ENCODE results near the gene HNRNPAB. TPM values are rescaled to one million over a fixed set of nuclear protein-coding genes. Genes with fewer than 3 reads are reported as not detected.

Gene HNRNPAB
- total RNA-seq, 1 experiment from 2014 or later: 547 TPM

DNA sequence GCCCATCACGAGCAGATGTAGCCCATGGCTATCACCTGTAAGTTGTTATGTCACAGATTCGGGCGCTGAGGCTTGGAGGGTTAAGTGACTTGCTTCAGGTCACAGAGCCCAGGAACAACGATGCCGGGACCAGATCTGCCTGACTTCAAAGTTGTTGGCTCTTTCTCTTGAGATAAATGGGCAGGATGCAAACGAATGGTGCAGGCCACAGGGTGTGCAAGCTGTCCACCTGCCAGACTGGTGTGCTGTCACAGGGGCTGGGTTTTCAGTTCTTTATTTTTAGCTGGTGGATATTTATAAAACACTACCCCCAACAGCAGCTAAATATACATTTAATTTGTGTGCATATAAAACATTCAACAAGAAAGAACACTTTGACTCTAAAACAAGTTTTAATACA, 45.9 kb downstream of the HNRNPAB start:
- no peak overlapping the region for H2BK12ac ChIP-seq (ENCODE audit: insufficient read length, low read depth, low read length)
- no peaks in the 10 kb centered on the region for H3K79me1 ChIP-seq (ENCODE audit: insufficient read depth, low read depth, low read length, poor library complexity, severe bottlenecking)
- H3K18ac ChIP-seq (ENCODE audit: insufficient read length, low read depth, low read length): no peak overlapping the region
- no peak overlapping the region for H3K4ac ChIP-seq (ENCODE audit: low read depth, low read length)
- H3K23ac ChIP-seq (ENCODE audit: insufficient read length, low read depth, low read length): no peak overlapping the region
- no peak overlapping the region for H2BK15ac ChIP-seq (ENCODE audit: low read depth, low read length)
- H3K79me2 ChIP-seq (ENCODE audit: insufficient read depth, low read length): no peaks in the 10 kb centered on the region; the same call in 1 of the 2 replicates
- no peaks in the 10 kb centered on the region for H3K9me3 ChIP-seq (ENCODE audit: control insufficient read depth, low read depth, low read length)
- Mint-ChIP-seq H3K4me3 (no peak overlapping the region), H3K27ac (no peak overlapping the region), H3K9me3 (no peaks in the 10 kb centered on the region), H3K27me3 (ENCODE audit: low read depth) (peaks cover 12% of the 10 kb centered on the region), H3K4me1 (peaks cover 3 to 7% of the 10 kb centered on the region in 2 experiments), H3K36me3 (ENCODE audit: insufficient read depth in 1 of 3, low read depth in 3 of 3) (no peaks in the 10 kb centered on the region)
- H3K56ac ChIP-seq (ENCODE audit: insufficient read length, low read depth, low read length): no peak overlapping the region
- H2AFZ ChIP-seq (ENCODE audit: low read length): no peak overlapping the region
- no peak overlapping the region for H3K27ac ChIP-seq (ENCODE audit: insufficient read length, low read depth, low read length)
- H4K5ac ChIP-seq (ENCODE audit: insufficient read length, low read depth, low read length): no peak overlapping the region
- no peak overlapping the region for H3T11ph ChIP-seq (ENCODE audit: low read length)
- TF ChIP-seq, protein P1, sequence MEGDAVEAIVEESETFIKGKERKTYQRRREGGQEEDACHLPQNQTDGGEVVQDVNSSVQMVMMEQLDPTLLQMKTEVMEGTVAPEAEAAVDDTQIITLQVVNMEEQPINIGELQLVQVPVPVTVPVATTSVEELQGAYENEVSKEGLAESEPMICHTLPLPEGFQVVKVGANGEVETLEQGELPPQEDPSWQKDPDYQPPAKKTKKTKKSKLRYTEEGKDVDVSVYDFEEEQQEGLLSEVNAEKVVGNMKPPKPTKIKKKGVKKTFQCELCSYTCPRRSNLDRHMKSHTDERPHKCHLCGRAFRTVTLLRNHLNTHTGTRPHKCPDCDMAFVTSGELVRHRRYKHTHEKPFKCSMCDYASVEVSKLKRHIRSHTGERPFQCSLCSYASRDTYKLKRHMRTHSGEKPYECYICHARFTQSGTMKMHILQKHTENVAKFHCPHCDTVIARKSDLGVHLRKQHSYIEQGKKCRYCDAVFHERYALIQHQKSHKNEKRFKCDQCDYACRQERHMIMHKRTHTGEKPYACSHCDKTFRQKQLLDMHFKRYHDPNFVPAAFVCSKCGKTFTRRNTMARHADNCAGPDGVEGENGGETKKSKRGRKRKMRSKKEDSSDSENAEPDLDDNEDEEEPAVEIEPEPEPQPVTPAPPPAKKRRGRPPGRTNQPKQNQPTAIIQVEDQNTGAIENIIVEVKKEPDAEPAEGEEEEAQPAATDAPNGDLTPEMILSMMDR (conservative IDR thresholded peaks at IDR 0.05): no peak
- H2BK5ac ChIP-seq (ENCODE audit: insufficient read length, low read length): no peak overlapping the region
- H3K4me2 ChIP-seq (ENCODE audit: insufficient read depth, insufficient read length, low read length): no peak overlapping the region
- H3K9ac ChIP-seq (ENCODE audit: extremely low read depth, insufficient read length, low read length): no peak overlapping the region
- WGBS (ENCODE audit: extremely low coverage, insufficient read length, low lambda C conversion rate): no CpG with 5 or more reads among the region's 6 CpGs
- H4K8ac ChIP-seq (replicated peaks; ENCODE audit: insufficient read length, low read depth, low read length): no peak overlapping the region
- no peaks in the 10 kb centered on the region for H3K23me2 ChIP-seq (ENCODE audit: insufficient read length, low read depth, low read length, poor library complexity, severe bottlenecking)
- H3K4me1 ChIP-seq (ENCODE audit: insufficient read depth, low read length): no peaks in the 10 kb centered on the region
- no peak overlapping the region for H3K14ac ChIP-seq (ENCODE audit: insufficient read depth, low read length)
- no peak overlapping the region for H4K91ac ChIP-seq (ENCODE audit: insufficient read length, low read depth, low read length)
- H4K20me1 ChIP-seq (ENCODE audit: control insufficient read depth, insufficient read depth, insufficient read length): no peaks in the 10 kb centered on the region
- no peak overlapping the region for H2AK5ac ChIP-seq (ENCODE audit: insufficient read length, low read length)
- no peaks in the 10 kb centered on the region for H3K27me3 ChIP-seq (ENCODE audit: insufficient read depth, low read length)
- no peak for DNase-seq
- no peak overlapping the region for H2BK120ac ChIP-seq (ENCODE audit: low read depth, low read length, poor library complexity, severe bottlenecking)
- no peak overlapping the region for H2BK20ac ChIP-seq (ENCODE audit: low read depth, low read length, poor library complexity, severe bottlenecking)
